Caco-2 (cell line): ENCODE results near the gene MAPT. TPM values are rescaled to one million over a fixed set of nuclear protein-coding genes. Genes with fewer than 3 reads are reported as not detected.

Experiments used
- BruUV-seq: library from RNA; stranded (reverse); fragments of 400-500 nt; replicated peaks from 2 replicates; lab custom pipeline; 2021; lab: Mats Ljungman, UMichigan
- CTCF ChIA-PET: fragments of 300-600 bp; sonication (Branson Sonifier 250); formaldehyde crosslinking; loops from one replicate; lab custom pipeline; 2022; ENCODE audit warnings: antibody characterized with exemption; lab: Charles Lee
- POLR2A ChIA-PET: fragments of 300-600 bp; sonication (Branson Sonifier 250); formaldehyde crosslinking; loops from one replicate; lab custom pipeline; 2022; ENCODE audit warnings: antibody characterized with exemption; lab: Charles Lee
- DNase-seq, 2 experiments: peaks; one replicate each; pipeline versions ENCODE4 v3.0.0 to v3.0.0-alpha.2; 2020 to 2022
- H3K27me3 ChIP-seq: replicated peaks from 2 replicates; pipeline ENCODE4 v1.6.0; 2011; ENCODE audit warnings: low read length; ENCODE audit not compliant: control insufficient read depth, insufficient read depth
- H3K36me3 ChIP-seq: 2 replicates; pipeline ENCODE4 v1.5.1; 2011; ENCODE audit warnings: low read length; ENCODE audit not compliant: control insufficient read depth, insufficient read depth
- H3K4me1 ChIP-seq: fragments of 250-450 bp; sonication (Bioruptor Pico); 2 replicates; pipeline ENCODE4 v1.5.1; 2020; ENCODE audit warnings: mild to moderate bottlenecking
- H3K4me3 ChIP-seq: 2 replicates; pipeline ENCODE4 v1.5.1; 2011; ENCODE audit warnings: low read depth, mild to moderate bottlenecking, control low read depth, low read length
- H3K9me3 ChIP-seq: fragments of 250-450 bp; sonication (Bioruptor Pico); 2 replicates; pipeline ENCODE4 v1.5.1; 2020; ENCODE audit warnings: mild to moderate bottlenecking, moderate library complexity
- H3K27ac Mint-ChIP-seq: one replicate; pipeline ENCODE4 v1.8.0; 2022; ENCODE audit warnings: mixed read lengths; ENCODE audit not compliant: unreplicated experiment
- H3K27me3 Mint-ChIP-seq: one replicate; pipeline ENCODE4 v1.8.0; 2022; ENCODE audit warnings: mixed read lengths; ENCODE audit not compliant: insufficient read depth, unreplicated experiment
- H3K36me3 Mint-ChIP-seq: one replicate; pipeline ENCODE4 v1.8.0; 2022; ENCODE audit warnings: mild to moderate bottlenecking, mixed read lengths; ENCODE audit not compliant: insufficient read depth, unreplicated experiment
- H3K4me1 Mint-ChIP-seq: one replicate; pipeline ENCODE4 v1.8.0; 2022; ENCODE audit warnings: low read depth, mixed read lengths; ENCODE audit not compliant: unreplicated experiment
- H3K4me3 Mint-ChIP-seq: one replicate; pipeline ENCODE4 v1.8.0; 2022; ENCODE audit warnings: mild to moderate bottlenecking, moderate library complexity, mixed read lengths; ENCODE audit not compliant: unreplicated experiment
- H3K9me3 Mint-ChIP-seq: one replicate; pipeline ENCODE4 v1.8.0; 2022; ENCODE audit warnings: mixed read lengths; ENCODE audit not compliant: unreplicated experiment
- CTCF ChIP-seq, 2 experiments: fragments of 200-600 bp in 1 of 2; IDR thresholded peaks; 1 replicate in 1 of 2; 2 replicates in 1 of 2; pipeline versions ENCODE4 v1.5.1 to v1.8.0; 2011 to 2022; ENCODE audit warnings: antibody characterized with exemption in 1 of 2, control low read depth in 1 of 2, inconsistent platforms in 1 of 2, low read depth in 1 of 2, low read length in 1 of 2, mild to moderate bottlenecking in 1 of 2, moderate library complexity in 1 of 2; ENCODE audit not compliant: insufficient read depth in 1 of 2, severe bottlenecking in 1 of 2, unreplicated experiment in 1 of 2
- intact Hi-C: fragments of 100-400 bp; cut with micrococcal nuclease; formaldehyde crosslinking; loops from one replicate; pipeline ENCODE4 v1.10.0; 2022; ENCODE audit not compliant: unreplicated experiment
- total RNA-seq: library from RNA; stranded (reverse); gene quantifications from 2 replicates; pipeline ENCODE4 v1.2.3, GENCODE V29; 2022

MAPT gene
- total RNA-seq, 1 experiment from 2014 or later = 0.95 TPM

GRCh38 chr17:46042925-46043324 lies 148.6 kb downstream of the MAPT start:
- H3K36me3 Mint-ChIP-seq = peaks cover 91% of the 10 kb centered on the region
- POLR2A ChIA-PET = no interaction called here
- H3K9me3 ChIP-seq = no peaks in the 10 kb centered on the region
- TF ChIP-seq CTCF (IDR thresholded peaks at IDR 0.05; ENCODE audit: insufficient read depth in 1 of 2, low read depth in 1 of 2, low read length in 1 of 2, severe bottlenecking in 1 of 2, unreplicated experiment in 1 of 2) = no peak
- no TSS peak for BruUV-seq
- H3K9me3 Mint-ChIP-seq = no peaks in the 10 kb centered on the region
- intact Hi-C loops = no loop called here
- H3K36me3 ChIP-seq = peaks cover 10% of the 10 kb centered on the region
- no peak for DNase-seq
- H3K4me1 ChIP-seq = no peaks in the 10 kb centered on the region
- H3K27me3 ChIP-seq = no peaks in the 10 kb centered on the region
- no peak overlapping the region for H3K4me3 ChIP-seq
- no peak overlapping the region for H3K27ac Mint-ChIP-seq
- CTCF ChIA-PET = no interaction called here
- no peak overlapping the region for H3K4me3 Mint-ChIP-seq
- peaks cover 18% of the 10 kb centered on the region for H3K4me1 Mint-ChIP-seq
- H3K27me3 Mint-ChIP-seq = no peaks in the 10 kb centered on the region

- TF ChIP-seq CTCF (IDR thresholded peaks at IDR 0.05; ENCODE audit: insufficient read depth in 1 of 2, low read depth in 1 of 2, low read length in 1 of 2, severe bottlenecking in 1 of 2, unreplicated experiment in 1 of 2) = no peak
- BruUV-seq = no TSS peak
- Mint-ChIP-seq H3K36me3 (peaks cover 91% of the 10 kb centered on the region), H3K4me3 (no peak overlapping the region), H3K4me1 (peaks cover 18% of the 10 kb centered on the region), H3K27me3 (no peaks in the 10 kb centered on the region), H3K9me3 (no peaks in the 10 kb centered on the region), H3K27ac (no peak overlapping the region)
- intact Hi-C loops = loop anchor here (1.0 kb wide), 4 partner anchors 41 to 169 kb away; partner anchors contain the start of gene KANSL1
- Histone ChIP-seq H3K4me1 (no peaks in the 10 kb centered on the region), H3K4me3 (no peak overlapping the region), H3K36me3 (peaks cover 8% of the 10 kb centered on the region), H3K27me3 (no peaks in the 10 kb centered on the region), H3K9me3 (no peaks in the 10 kb centered on the region)
- ChIA-PET POLR2A (interaction anchor here (1.1 kb wide), 1 partner anchor 149 kb away, joined by 5 read pairs; the partner anchor contains the start of gene KANSL1), CTCF (interaction anchor here (0.7 to 2.5 kb wide), 11 partner anchors 9 to 168 kb away, joined by 3 to 32 read pairs (median 5); partner anchors contain the start of gene KANSL1)
- no peak for DNase-seq
These were observed 149.3 kb downstream of the MAPT start for GRCh38 chr17:46043606-46044005.

- DNase-seq = peak; percentile 67 to 72
- ChIA-PET CTCF (interaction anchor here (0.7 to 2.5 kb wide), 13 partner anchors 10 to 168 kb away, joined by 3 to 32 read pairs (median 5); partner anchors contain the start of gene KANSL1), POLR2A (interaction anchor here (1.1 kb wide), 1 partner anchor 149 kb away, joined by 5 read pairs; the partner anchor contains the start of gene KANSL1)
- Mint-ChIP-seq H3K36me3 (peaks cover 89% of the 10 kb centered on the region), H3K27ac (no peak overlapping the region), H3K4me1 (peaks cover 18% of the 10 kb centered on the region), H3K4me3 (no peak overlapping the region), H3K9me3 (no peaks in the 10 kb centered on the region), H3K27me3 (no peaks in the 10 kb centered on the region)
- TF ChIP-seq CTCF (IDR thresholded peaks at IDR 0.05; ENCODE audit: insufficient read depth in 1 of 2, low read depth in 1 of 2, low read length in 1 of 2, severe bottlenecking in 1 of 2, unreplicated experiment in 1 of 2) = peak; percentile 79 to 84
- H3K4me1 ChIP-seq = no peaks in the 10 kb centered on the region
- intact Hi-C loops = loop anchor here (1.0 kb wide), 4 partner anchors 42 to 168 kb away; partner anchors contain the start of gene KANSL1
- H3K9me3 ChIP-seq = no peaks in the 10 kb centered on the region
- BruUV-seq = no TSS peak
- H3K4me3 ChIP-seq = no peak overlapping the region
- peaks cover 5% of the 10 kb centered on the region for H3K36me3 ChIP-seq
- H3K27me3 ChIP-seq = no peaks in the 10 kb centered on the region
These were observed 150.1 kb downstream of the MAPT start for GRCh38 chr17:46044286-46044928.
